Activated CD8-positive, alpha-beta memory T cell treated with anti-CD3 and anti-CD28 coated beads for 1 hour (primary cell): ENCODE measurements around the gene MARCHF9.
A peak's percentile ranks its signal among the peaks of the same experiment; 100 is the strongest.

ENCODE experiments used
- DNase-seq, 2 donors: peaks; one replicate each; pipeline ENCODE4 v3.0.0-alpha.2; 2020; ENCODE audit warnings: low read depth in 1 of 2; ENCODE audit errors: extremely low read depth in 1 of 2

MARCHF9 gene

GRCh38 chr12:57737467-57738460 lies 17.1 kb upstream of the MARCHF9 start:
- DNase-seq, result no peak

- DNase-seq, result no peak
Observed at GRCh38 chr12:57738661-57739237, 16.2 kb upstream of the MARCHF9 start, which contains the start of gene AGAP2. AGAP2 (minus strand) TSS chr12:57738742; CDS start chr12:57738246, 496 bp downstream.

- DNase-seq, result no peak
Observed at GRCh38 chr12:57739387-57739786, 15.5 kb upstream of the MARCHF9 start.

GRCh38 chr12:57739914-57740538 lies 14.9 kb upstream of the MARCHF9 start:
- DNase-seq, result no peak

- peak in 1 of 2 donors; percentile 55 for DNase-seq
Observed at GRCh38 chr12:57740656-57741412, 14.1 kb upstream of the MARCHF9 start.

- DNase-seq, result no peak
Observed at GRCh38 chr12:57741413-57741789, 13.5 kb upstream of the MARCHF9 start.

GRCh38 chr12:57741844-57742738 lies 12.8 kb upstream of the MARCHF9 start:
- DNase-seq, result peak; percentile 54 to 65

- DNase-seq, result no peak
Observed at GRCh38 chr12:57743769-57744168, 11.1 kb upstream of the MARCHF9 start.

GRCh38 chr12:57744194-57744776 lies 10.6 kb upstream of the MARCHF9 start:
- DNase-seq, result no peak

GRCh38 chr12:57744777-57745484 lies 10.0 kb upstream of the MARCHF9 start, which contains the start of gene TSPAN31:
TSPAN31 (plus strand) TSS chr12:57745039; CDS start chr12:57745155, 116 bp downstream.
- DNase-seq, result peak; percentile 86 to 94

GRCh38 chr12:57745485-57745881 lies 9.4 kb upstream of the MARCHF9 start:
- no peak for DNase-seq

GRCh38 chr12:57746025-57746424 lies 8.9 kb upstream of the MARCHF9 start:
- DNase-seq, result no peak

GRCh38 chr12:57749061-57749460 lies 5.8 kb upstream of the MARCHF9 start:
- no peak for DNase-seq

GRCh38 chr12:57750561-57751431 lies 4.1 kb upstream of the MARCHF9 start:
- no peak for DNase-seq

GRCh38 chr12:57751432-57751787 lies 3.5 kb upstream of the MARCHF9 start:
- no peak for DNase-seq

- DNase-seq, result peak; percentile 96 to 97
Observed at GRCh38 chr12:57751788-57752667, 2.9 kb upstream of the MARCHF9 start, which contains the start of gene CDK4. CDK4 (minus strand) TSS chr12:57752310; CDS start chr12:57751717, 593 bp downstream.

GRCh38 chr12:57752668-57753000 lies 2.3 kb upstream of the MARCHF9 start:
- no peak for DNase-seq
